ENCODE data around the gene THAP12. TPM values are rescaled to one million over a fixed set of nuclear protein-coding genes. Genes with fewer than 3 reads are reported as not detected.

The THAP12 gene
- total RNA-seq, 4 donors from 2014 or later, result 21.9 to 42.1 (median 26.0) TPM

GRCh38 chr11:76376746-76377558, 4.0 kb downstream of the THAP12 start:
- no peaks in the 10 kb centered on the region for H3K27me3 ChIP-seq
- TF ChIP-seq CTCF (IDR thresholded peaks at IDR 0.05) (no peak), POLR2A (IDR thresholded peaks at IDR 0.05) (no peak)
- no peak overlapping the region for H3K4me3 ChIP-seq
- no peaks in the 10 kb centered on the region for H3K36me3 ChIP-seq
- peaks cover 5 to 33% (median 8%) of the 10 kb centered on the region in 4 donors for H3K4me1 ChIP-seq
- H3K27ac ChIP-seq, result no peak overlapping the region
- DNase-seq, result no peak
- H3K9me3 ChIP-seq, result no peaks in the 10 kb centered on the region

DNA sequence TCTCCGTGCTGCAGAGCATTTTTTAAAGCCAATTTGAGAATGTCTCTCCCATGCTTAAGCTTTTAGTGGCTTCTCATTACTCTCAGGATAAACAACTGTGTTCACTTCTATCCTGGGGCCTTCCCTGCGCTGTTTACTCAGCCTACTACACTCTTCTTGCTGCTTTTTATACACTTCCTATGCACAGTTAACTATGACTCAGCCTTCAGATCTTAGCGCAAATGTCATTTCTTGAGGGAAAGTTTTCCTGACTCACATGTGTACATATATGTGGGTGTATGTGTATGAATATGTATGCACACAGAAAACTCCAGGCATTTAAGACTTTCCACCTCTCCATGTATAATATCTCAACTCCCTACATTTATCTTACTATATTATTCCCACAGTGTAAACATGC, 9.8 kb downstream of the THAP12 start:
- H3K9me3 ChIP-seq, result no peaks in the 10 kb centered on the region
- TF ChIP-seq CTCF (IDR thresholded peaks at IDR 0.05) (no peak), POLR2A (IDR thresholded peaks at IDR 0.05) (no peak)
- H3K4me3 ChIP-seq, result no peak overlapping the region
- DNase-seq, result no peak
- H3K27me3 ChIP-seq, result no peaks in the 10 kb centered on the region
- no peaks in the 10 kb centered on the region for H3K36me3 ChIP-seq
- H3K27ac ChIP-seq, result peak overlapping the region in 1 of 4 donors; percentile 15
- peaks cover 0 to 20% (median 4%) of the 10 kb centered on the region in 4 donors for H3K4me1 ChIP-seq

GRCh38 chr11:76369406-76369805, 11.5 kb downstream of the THAP12 start:
- no peak for TF ChIP-seq CTCF (IDR thresholded peaks at IDR 0.05)
- no peak overlapping the region for H3K4me3 ChIP-seq
- no peaks in the 10 kb centered on the region for H3K9me3 ChIP-seq
- H3K27me3 ChIP-seq, result no peaks in the 10 kb centered on the region
- peaks cover 0 to 19% (median 2%) of the 10 kb centered on the region in 4 donors for H3K4me1 ChIP-seq
- no peak overlapping the region for H3K27ac ChIP-seq
- no peak for DNase-seq
- H3K36me3 ChIP-seq, result no peaks in the 10 kb centered on the region

DNA sequence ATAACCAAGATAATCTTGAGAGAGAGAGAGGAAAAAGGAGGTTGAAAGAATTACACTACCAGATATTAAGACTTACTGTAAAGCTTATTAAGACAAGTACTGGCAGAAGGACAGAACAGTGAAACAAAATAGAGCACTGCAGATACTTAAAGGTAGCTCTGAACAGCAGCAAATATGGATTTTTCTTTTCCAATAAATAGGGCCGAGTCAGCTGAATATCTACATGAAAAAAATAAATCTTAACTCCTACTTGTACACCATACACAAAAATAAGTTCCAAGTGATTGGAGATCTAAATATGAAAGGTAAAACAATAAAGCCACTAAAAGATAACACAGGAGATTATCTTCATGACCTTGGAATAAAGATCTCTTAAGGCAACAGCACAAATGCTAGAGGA, 12.4 kb downstream of the THAP12 start:
- TF ChIP-seq CTCF (IDR thresholded peaks at IDR 0.05) (no peak), POLR2A (IDR thresholded peaks at IDR 0.05) (no peak)
- Histone ChIP-seq H3K27ac (no peak overlapping the region), H3K36me3 (no peaks in the 10 kb centered on the region), H3K9me3 (no peaks in the 10 kb centered on the region), H3K4me1 (peaks cover 0 to 19% (median 2%) of the 10 kb centered on the region in 4 donors), H3K4me3 (no peak overlapping the region), H3K27me3 (no peaks in the 10 kb centered on the region)
- no peak for DNase-seq

DNA sequence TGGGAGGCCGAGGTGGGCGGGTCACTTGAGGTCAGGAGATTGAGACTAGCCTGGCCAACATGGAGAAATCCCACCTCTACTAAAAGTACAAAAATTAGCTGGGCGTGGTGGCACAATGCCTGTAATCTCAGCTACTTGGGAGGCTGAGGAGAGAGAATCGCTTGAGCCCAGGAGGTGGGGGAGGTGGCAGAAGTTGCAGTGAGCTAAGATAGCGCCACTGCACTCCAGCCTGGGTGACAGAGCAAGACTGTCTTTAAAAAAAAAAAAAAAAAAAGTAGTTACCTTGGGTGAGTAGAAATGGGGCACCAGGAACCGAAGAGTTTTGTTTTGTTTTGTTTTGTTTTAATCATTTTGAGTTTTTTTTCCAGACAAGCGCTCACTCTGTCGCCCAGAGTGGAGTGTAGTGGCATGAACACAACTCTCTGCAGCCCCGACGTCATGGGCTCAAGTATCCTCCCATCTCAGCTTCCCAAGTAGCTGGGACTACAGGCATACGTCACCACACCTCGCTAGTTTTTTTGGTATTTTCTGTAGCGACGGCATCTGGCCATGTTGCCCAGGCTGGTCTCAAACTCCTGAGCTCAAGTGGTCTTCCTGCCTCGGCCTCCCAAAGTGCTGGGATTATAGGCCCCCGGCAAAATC, 15.8 kb downstream of the THAP12 start:
- no peaks in the 10 kb centered on the region for H3K27me3 ChIP-seq
- no peak overlapping the region for H3K4me3 ChIP-seq
- H3K36me3 ChIP-seq, result no peaks in the 10 kb centered on the region
- DNase-seq, result no peak
- no peak overlapping the region for H3K27ac ChIP-seq
- H3K4me1 ChIP-seq, result peaks cover 0 to 16% (median 0%) of the 10 kb centered on the region in 4 donors
- TF ChIP-seq POLR2A (IDR thresholded peaks at IDR 0.05) (no peak), CTCF (IDR thresholded peaks at IDR 0.05) (no peak)
- H3K9me3 ChIP-seq, result no peaks in the 10 kb centered on the region

Measured in Peyer's patch (tissue), 4 donors.